Transverse colon (tissue), 4 donors: ENCODE measurements around the gene TTYH3. TPM values are rescaled to one million over a fixed set of nuclear protein-coding genes. Genes with fewer than 3 reads are reported as not detected.

Experiments
- DNase-seq: peaks from one replicate; pipeline ENCODE4 v3.0.0-alpha.2; 2019
- H3K27ac ChIP-seq, 4 donors: fragments of 200-600 bp; sonication (generic); 2 replicates each; pipeline ENCODE4 v1.5.1; 2016 to 2018; ENCODE audit warnings: inconsistent platforms in 4 of 4
- H3K27me3 ChIP-seq: fragments of 200-600 bp; sonication (generic); 2 replicates; pipeline ENCODE4 v1.5.1; 2017; ENCODE audit warnings: inconsistent platforms
- H3K36me3 ChIP-seq, 4 donors: fragments of 200-600 bp; sonication (generic); 2 replicates each; pipeline ENCODE4 v1.5.1; 2017 to 2019; ENCODE audit warnings: inconsistent platforms in 4 of 4
- H3K4me1 ChIP-seq, 4 donors: fragments of 200-600 bp; sonication (generic); 2 replicates each; pipeline ENCODE4 v1.5.1; 2017 to 2020; ENCODE audit warnings: inconsistent platforms in 4 of 4
- H3K4me3 ChIP-seq, 4 donors: fragments of 200-600 bp; sonication (generic); 1 replicate in 1 of 4; 2 replicates in 3 of 4; pipeline versions ENCODE4 v1.5.1 to v1.6.1; 2017 to 2019; ENCODE audit warnings: inconsistent platforms in 4 of 4
- H3K9me3 ChIP-seq, 2 donors: fragments of 200-600 bp; sonication (generic); 2 replicates each; pipeline ENCODE4 v1.5.1; 2017 to 2019; ENCODE audit warnings: inconsistent platforms in 2 of 2
- CTCF ChIP-seq, 5 experiments: fragments of 200-600 bp in 3 of 5; fragments of 450-650 bp in 2 of 5; sonication (generic) in 3 of 5; IDR thresholded peaks; 1 replicate in 2 of 5; 2 replicates in 3 of 5; pipeline ENCODE4 v1.5.1; 2016 to 2017; ENCODE audit warnings: antibody characterized with exemption in 5 of 5, inconsistent platforms in 3 of 5, mild to moderate bottlenecking in 2 of 5, moderate library complexity in 1 of 5
- EP300 ChIP-seq: sonication (generic); formaldehyde crosslinking; IDR thresholded peaks from one replicate; pipeline ENCODE4 v1.6.1; 2017; ENCODE audit warnings: antibody characterized with exemption, low read depth
- POLR2A ChIP-seq: fragments of 450-650 bp; IDR thresholded peaks from one replicate; pipeline ENCODE4 v1.6.1; 2016; ENCODE audit warnings: antibody characterized with exemption, mild to moderate bottlenecking, moderate library complexity
- POLR2AphosphoS5 ChIP-seq, 3 donors: sonication (generic); formaldehyde crosslinking; IDR thresholded peaks; one replicate each; pipeline ENCODE4 v1.6.1; 2016; ENCODE audit warnings: antibody characterized with exemption in 3 of 3
- WGBS, 2 donors: methylation state at CpG; one replicate each; pipeline ENCODE4 v1.1.5; 2018; ENCODE audit warnings: low coverage in 1 of 2; 5-methylcytosine and 5-hydroxymethylcytosine counted together
- in situ Hi-C, 4 donors: fragments of 200-750 bp; cut with MboI; loops; one replicate each; pipeline versions ENCODE4 v1.15.0 to v1.15.1; 2017; ENCODE audit warnings: low sequenced_read_pairs in 3 of 4, low pct_ligation_motif_present in 1 of 4, low pct_unique_long_range_greater_than_20kb in 1 of 4
- intact Hi-C: fragments of 100-400 bp; cut with DNase I; formaldehyde crosslinking; loops from one replicate; pipeline ENCODE4 v1.15.1; 2023; ENCODE audit warnings: low total_unique reads
- total RNA-seq, 4 donors: library from RNA; depleted of rRNA; stranded (reverse); fragments of >200 nt; gene quantifications; one replicate each; pipeline ENCODE4 v1.1.0, GENCODE V29; 2016

The TTYH3 gene
- total RNA-seq, 4 donors from 2014 or later = 11.2 to 43.6 (median 23.0) TPM

- intact Hi-C loops = no loop called here
- Histone ChIP-seq H3K27ac (no peak overlapping the region), H3K4me1 (no peaks in the 10 kb centered on the region), H3K9me3 (no peaks in the 10 kb centered on the region), H3K4me3 (no peak overlapping the region), H3K36me3 (no peaks in the 10 kb centered on the region), H3K27me3 (peaks cover 12% of the 10 kb centered on the region)
- no peak for DNase-seq
- in situ Hi-C loops = no loop called here
- WGBS, 2 donors = 67 to 72% methylated on average over 3 to 12 of the region's 12 CpGs
- TF ChIP-seq EP300 (no peak), POLR2A (no peak), CTCF (IDR thresholded peaks at IDR 0.05) (no peak)
Measured at GRCh38 chr7:2701832-2702593, 70.2 kb downstream of the TTYH3 start.

- H3K4me3 ChIP-seq = no peak overlapping the region
- TF ChIP-seq POLR2AphosphoS5 (IDR thresholded peaks at IDR 0.05) = no peak
- no peak for TF ChIP-seq CTCF (IDR thresholded peaks at IDR 0.05)
- no peak for TF ChIP-seq POLR2A
- no peak for TF ChIP-seq EP300
- H3K36me3 ChIP-seq = no peaks in the 10 kb centered on the region
- no peaks in the 10 kb centered on the region for H3K9me3 ChIP-seq
- H3K4me1 ChIP-seq = no peaks in the 10 kb centered on the region
- H3K27ac ChIP-seq = no peak overlapping the region
- WGBS, 2 donors = 93% methylated on average over 11 of the region's 22 CpGs; no CpG with 5 or more reads in 1 of the 2 donors
- no peak for DNase-seq
- intact Hi-C loops = no loop called here
- H3K27me3 ChIP-seq = peaks cover 12% of the 10 kb centered on the region
- in situ Hi-C loops = no loop called here
Measured at GRCh38 chr7:2702594-2702957, 70.8 kb downstream of the TTYH3 start.

- Histone ChIP-seq H3K4me1 (peaks cover 0 to 11% (median 5%) of the 10 kb centered on the region in 4 donors), H3K4me3 (no peak overlapping the region), H3K36me3 (no peaks in the 10 kb centered on the region), H3K27me3 (no peaks in the 10 kb centered on the region), H3K9me3 (no peaks in the 10 kb centered on the region), H3K27ac (no peak overlapping the region)
- TF ChIP-seq POLR2AphosphoS5 (IDR thresholded peaks at IDR 0.05) (no peak), POLR2A (no peak), EP300 (no peak), CTCF (IDR thresholded peaks at IDR 0.05) (no peak)
- DNase-seq = no peak
- in situ Hi-C loops = no loop called here
- intact Hi-C loops = no loop called here
- 67 to 87% methylated on average over 3 to 14 of the region's 14 CpGs for WGBS, 2 donors
Measured at GRCh38 chr7:2705371-2706096, 73.7 kb downstream of the TTYH3 start.

GRCh38 chr7:2706685-2707126, 74.9 kb downstream of the TTYH3 start:
- Histone ChIP-seq H3K4me3 (no peak overlapping the region), H3K36me3 (no peaks in the 10 kb centered on the region), H3K27ac (no peak overlapping the region), H3K4me1 (peaks cover 0 to 13% (median 5%) of the 10 kb centered on the region in 4 donors), H3K27me3 (no peaks in the 10 kb centered on the region), H3K9me3 (no peaks in the 10 kb centered on the region)
- intact Hi-C loops (no loop called here), in situ Hi-C loops (no loop called here)
- TF ChIP-seq EP300 = no peak
- TF ChIP-seq POLR2A = no peak
- 60 to 100% methylated on average over 1 to 6 of the region's 6 CpGs for WGBS, 2 donors
- no peak for DNase-seq
